GM10266 (cell line): ENCODE data around the gene NAT9.

Experiments
- DNase-seq: peaks from one replicate; pipeline ENCODE4 v3.0.0; 2012; ENCODE audit errors: extremely low spot score
- TF ChIP-seq, protein P1 (sequence below): IDR thresholded peaks from 2 replicates; pipeline ENCODE4 v1.5.1; 2012; ENCODE audit warnings: mild to moderate bottlenecking, low read depth; ENCODE audit not compliant: control insufficient read depth, insufficient read depth; ENCODE audit errors: missing control alignments

NAT9 gene

DNA sequence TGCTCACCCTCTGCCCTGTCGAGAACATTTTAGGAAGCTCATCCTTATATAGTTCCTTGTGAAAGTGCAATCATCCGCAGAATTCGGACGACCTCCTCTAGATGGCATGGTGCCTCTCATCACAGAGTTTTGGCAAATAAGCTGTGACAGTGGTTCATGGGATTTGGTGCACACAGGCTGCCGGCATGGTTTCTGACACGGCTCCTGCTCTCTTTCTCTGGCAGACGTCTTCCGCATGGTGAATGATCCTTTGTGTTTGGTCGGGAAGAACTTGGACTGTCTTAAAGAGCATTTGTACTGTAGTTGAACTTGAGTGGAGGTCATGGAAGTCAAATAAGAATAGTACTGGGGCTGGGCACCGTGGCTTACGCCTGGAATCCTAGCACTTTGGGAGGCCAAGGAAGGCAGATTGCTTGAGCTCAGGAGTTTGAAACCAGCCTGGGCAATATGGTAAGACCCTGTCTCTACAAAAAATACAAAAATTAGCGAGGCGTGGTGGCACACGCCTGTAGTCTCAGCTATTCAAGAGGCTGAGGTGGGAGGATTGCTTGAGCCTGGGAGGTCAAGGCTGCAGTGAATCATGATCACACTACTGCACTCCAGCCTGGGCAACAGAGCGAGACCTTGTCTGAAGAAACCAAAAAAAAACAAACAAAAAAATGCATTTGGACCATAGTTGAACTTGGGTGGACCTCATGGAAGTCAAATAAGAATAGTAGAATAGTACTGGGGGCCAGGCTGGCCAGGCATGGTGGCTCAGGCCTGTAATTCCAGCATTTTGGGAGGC is 34.7 kb upstream of the NAT9 start:
- DNase-seq = no peak
- TF ChIP-seq, protein P1, sequence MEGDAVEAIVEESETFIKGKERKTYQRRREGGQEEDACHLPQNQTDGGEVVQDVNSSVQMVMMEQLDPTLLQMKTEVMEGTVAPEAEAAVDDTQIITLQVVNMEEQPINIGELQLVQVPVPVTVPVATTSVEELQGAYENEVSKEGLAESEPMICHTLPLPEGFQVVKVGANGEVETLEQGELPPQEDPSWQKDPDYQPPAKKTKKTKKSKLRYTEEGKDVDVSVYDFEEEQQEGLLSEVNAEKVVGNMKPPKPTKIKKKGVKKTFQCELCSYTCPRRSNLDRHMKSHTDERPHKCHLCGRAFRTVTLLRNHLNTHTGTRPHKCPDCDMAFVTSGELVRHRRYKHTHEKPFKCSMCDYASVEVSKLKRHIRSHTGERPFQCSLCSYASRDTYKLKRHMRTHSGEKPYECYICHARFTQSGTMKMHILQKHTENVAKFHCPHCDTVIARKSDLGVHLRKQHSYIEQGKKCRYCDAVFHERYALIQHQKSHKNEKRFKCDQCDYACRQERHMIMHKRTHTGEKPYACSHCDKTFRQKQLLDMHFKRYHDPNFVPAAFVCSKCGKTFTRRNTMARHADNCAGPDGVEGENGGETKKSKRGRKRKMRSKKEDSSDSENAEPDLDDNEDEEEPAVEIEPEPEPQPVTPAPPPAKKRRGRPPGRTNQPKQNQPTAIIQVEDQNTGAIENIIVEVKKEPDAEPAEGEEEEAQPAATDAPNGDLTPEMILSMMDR = no peak

DNA sequence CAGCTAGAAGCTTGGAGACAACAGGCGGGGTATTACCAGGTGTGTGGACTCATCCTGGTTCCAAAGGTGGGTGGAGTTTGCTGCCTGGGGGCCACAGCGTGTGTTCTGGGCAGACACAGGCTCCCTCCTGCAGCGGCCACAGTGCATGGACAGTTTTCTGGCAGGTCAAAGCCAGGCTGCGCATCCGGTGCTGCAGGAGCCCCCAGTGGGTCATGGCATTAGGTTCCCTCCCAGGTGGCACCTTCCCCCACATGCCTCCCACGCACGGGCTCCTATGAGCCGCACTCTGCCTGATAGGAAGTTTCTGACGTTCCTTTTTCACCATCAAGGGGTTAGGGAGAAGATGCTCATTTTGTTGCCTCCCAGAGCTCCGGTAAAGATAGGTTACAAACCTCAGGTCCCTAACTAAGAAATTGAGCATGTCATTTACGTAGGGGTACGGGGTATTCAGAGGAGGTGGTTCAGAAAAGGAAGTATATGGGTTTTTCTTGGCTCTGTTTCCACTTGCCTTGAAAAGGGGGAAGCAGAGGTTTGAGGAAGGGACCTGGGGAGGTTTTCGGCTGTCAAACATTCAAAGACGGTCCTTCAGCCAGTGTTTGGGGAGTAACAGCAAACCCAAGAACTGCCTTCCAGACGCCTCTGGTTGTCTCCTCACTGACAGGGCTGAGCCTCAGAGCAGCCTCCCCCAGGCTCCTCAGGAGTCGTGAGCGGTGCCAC is 32.7 kb upstream of the NAT9 start:
- TF ChIP-seq, protein P1 = no peak
- no peak for DNase-seq

DNA sequence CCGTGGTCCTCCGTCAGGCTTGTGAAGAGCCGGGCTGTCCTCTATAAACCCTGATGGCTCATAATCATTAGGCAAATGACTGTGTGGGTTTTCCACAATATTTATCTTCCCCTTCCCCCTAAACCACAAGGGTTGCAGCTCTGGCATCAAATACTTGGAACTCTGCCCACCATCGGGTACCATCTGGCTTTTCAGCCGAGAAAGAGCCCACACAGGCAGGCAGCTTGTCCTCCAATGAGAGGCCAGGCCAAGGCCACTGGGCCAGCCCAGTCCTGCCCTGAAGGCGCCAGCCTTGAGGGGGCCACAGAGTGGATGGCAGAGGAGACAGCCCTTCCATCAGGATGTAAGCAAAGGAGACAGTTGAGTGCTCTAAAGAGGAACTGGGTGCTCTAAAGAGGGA is 31.8 kb upstream of the NAT9 start:
- TF ChIP-seq, protein P1 = no peak
- DNase-seq = no peak

DNA sequence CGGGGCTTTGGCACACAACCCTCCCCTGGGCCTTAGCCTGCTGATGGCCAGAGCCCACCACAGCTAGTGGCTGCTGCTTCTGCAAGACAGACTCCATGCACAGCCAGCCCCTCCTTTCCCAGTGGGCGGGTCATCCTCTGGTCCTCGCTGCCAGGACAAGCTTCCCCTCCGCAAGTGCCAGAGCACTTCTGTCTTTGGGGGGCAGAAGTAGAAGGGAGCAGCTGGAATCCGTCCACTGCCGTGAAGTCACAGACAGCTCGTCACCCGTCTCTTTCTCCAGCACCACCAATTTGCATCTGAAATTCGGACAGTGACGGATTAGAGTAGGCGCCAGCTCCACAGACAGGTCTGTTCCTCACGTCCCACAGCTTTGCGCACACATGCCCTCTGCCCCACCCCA is 31.3 kb upstream of the NAT9 start:
- TF ChIP-seq, protein P1 = no peak
- DNase-seq = no peak

DNA sequence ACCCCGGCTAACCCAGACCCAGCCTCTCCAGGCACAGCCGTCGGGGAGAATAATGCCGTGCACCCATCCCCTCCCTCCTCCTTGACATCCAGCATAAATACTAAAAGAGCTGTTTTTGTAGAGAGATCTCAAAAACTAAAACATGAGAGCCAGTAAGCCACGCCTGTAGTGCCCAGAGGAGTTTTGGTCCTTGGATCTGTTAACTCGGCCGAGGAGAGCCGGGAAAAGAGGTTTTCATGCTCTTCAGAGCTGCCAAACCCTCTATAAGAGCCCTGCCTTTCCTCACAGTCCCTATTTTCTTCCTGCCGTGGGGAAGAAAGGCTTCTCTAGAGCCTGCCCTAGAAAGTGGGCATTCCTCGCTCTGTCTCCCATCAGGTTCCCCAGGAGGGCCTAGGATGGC is 30.2 kb upstream of the NAT9 start:
- DNase-seq = no peak
- TF ChIP-seq, protein P1 = no peak

DNA sequence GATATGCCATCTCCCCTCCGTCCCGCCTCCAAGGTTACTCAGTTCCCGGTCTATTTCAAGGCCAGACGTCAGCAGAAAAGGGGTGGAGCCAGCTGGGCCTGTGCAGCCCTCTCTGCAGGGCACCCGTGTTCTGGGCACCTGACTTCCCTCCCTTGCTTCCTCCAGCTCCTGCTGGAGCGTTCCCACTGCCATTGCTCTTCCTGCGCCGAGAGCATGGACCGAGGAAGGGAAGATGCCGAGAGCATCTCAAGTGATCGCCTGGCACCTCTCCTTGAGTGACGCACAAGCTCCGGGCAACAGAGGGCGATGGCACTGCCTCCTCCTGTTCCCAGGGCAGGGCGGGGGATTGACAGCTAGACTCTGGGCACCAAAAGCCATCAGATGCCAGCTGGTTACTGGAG is 29.4 kb upstream of the NAT9 start:
- DNase-seq = no peak
- TF ChIP-seq, protein P1 = no peak

DNA sequence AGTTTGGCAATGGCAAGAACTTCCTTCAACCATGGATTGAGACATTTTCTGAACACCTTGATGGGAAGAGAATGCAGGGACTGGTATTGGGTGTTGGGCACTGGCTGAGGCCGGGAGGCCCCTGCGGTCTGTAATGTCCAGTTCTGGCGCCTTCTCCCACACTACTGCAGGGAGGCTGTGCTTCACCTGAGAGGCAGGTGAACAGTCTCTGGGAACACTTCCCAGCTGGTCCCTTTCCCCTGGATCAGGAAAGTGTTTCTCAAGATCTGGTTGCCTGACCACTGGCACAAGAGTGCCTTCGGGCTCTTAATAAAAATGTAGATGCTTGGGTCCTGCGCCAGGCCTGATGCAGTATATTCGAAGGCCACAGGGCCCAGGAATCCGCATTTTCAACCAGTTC is 28.5 kb upstream of the NAT9 start:
- DNase-seq = no peak
- TF ChIP-seq, protein P1 = no peak
